Gastroesophageal sphincter (tissue), 4 donors: Measurements from ENCODE around the gene RERG. TPM values are rescaled to one million over a fixed set of nuclear protein-coding genes. Genes with fewer than 3 reads are reported as not detected.
A peak's percentile ranks its signal among the peaks of the same experiment; 100 is the strongest.

Experiments used
- ATAC-seq: fragments of 150-250 bp; one replicate; pipeline ENCODE4 v1.9.1; 2016; ENCODE audit warnings: mild to moderate bottlenecking, moderate library complexity
- H3K27ac ChIP-seq, 4 donors: fragments of 200-600 bp; sonication (generic) in 3 of 4; 1 replicate in 3 of 4; 2 replicates in 1 of 4; pipeline ENCODE4 v1.5.1; 2016 to 2019
- H3K27me3 ChIP-seq: fragments of 200-600 bp; sonication (generic); one replicate; pipeline ENCODE4 v1.5.1; 2019
- H3K36me3 ChIP-seq, 2 donors: fragments of 200-600 bp; sonication (generic); one replicate each; pipeline ENCODE4 v1.5.1; 2019; ENCODE audit warnings: control low read depth in 1 of 2
- H3K4me1 ChIP-seq, 3 donors: fragments of 200-600 bp; sonication (generic); 1 replicate in 2 of 3; 2 replicates in 1 of 3; pipeline ENCODE4 v1.5.1; 2016 to 2019; ENCODE audit warnings: control low read depth in 2 of 3
- H3K4me3 ChIP-seq, 2 donors: fragments of 200-600 bp; sonication (generic); one replicate each; pipeline ENCODE4 v1.5.1; 2019; ENCODE audit warnings: mild to moderate bottlenecking in 1 of 2, moderate library complexity in 1 of 2
- H3K9me3 ChIP-seq, 3 donors: fragments of 200-600 bp; sonication (generic); one replicate each; pipeline ENCODE4 v1.5.1; 2017 to 2019; ENCODE audit warnings: control low read depth in 2 of 3
- CTCF ChIP-seq, 4 experiments: fragments of 200-600 bp in 2 of 4; fragments of 450-650 bp in 2 of 4; sonication (generic) in 1 of 4; IDR thresholded peaks; one replicate each; pipeline ENCODE4 v1.5.1; 2017 to 2019; ENCODE audit warnings: antibody characterized with exemption in 4 of 4, mild to moderate bottlenecking in 2 of 4, moderate library complexity in 2 of 4
- EP300 ChIP-seq: sonication (generic); formaldehyde crosslinking; IDR thresholded peaks from one replicate; pipeline ENCODE4 v1.6.1; 2017; ENCODE audit warnings: antibody characterized with exemption, mild to moderate bottlenecking
- POLR2A ChIP-seq, 2 donors: fragments of 450-650 bp; IDR thresholded peaks; one replicate each; pipeline ENCODE4 v1.6.1; 2017; ENCODE audit warnings: antibody characterized with exemption in 2 of 2, mild to moderate bottlenecking in 2 of 2, moderate library complexity in 1 of 2
- POLR2AphosphoS5 ChIP-seq: sonication (generic); formaldehyde crosslinking; IDR thresholded peaks from one replicate; pipeline ENCODE4 v1.6.1; 2017; ENCODE audit warnings: antibody characterized with exemption
- WGBS, 2 donors: methylation state at CpG; one replicate each; pipeline ENCODE4 v1.1.5; 2018; ENCODE audit warnings: low coverage in 1 of 2; 5-methylcytosine and 5-hydroxymethylcytosine counted together
- total RNA-seq, 4 donors: library from RNA; depleted of rRNA; stranded (reverse); fragments of >200 nt; gene quantifications; one replicate each; pipeline ENCODE4 v1.1.0, GENCODE V29; 2016

Gene RERG
- total RNA-seq, 4 donors from 2014 or later: 13.6 to 32.0 (median 19.8) TPM

GRCh38 chr12:15116086-15116485 is 105.1 kb downstream of the RERG start:
- Histone ChIP-seq H3K4me1 (peaks cover 0 to 9% (median 0%) of the 10 kb centered on the region in 3 donors), H3K27me3 (no peaks in the 10 kb centered on the region), H3K4me3 (no peak overlapping the region), H3K9me3 (no peaks in the 10 kb centered on the region), H3K36me3 (no peaks in the 10 kb centered on the region), H3K27ac (no peak overlapping the region)
- WGBS, 2 donors: 4 to 37% methylated on average over 2 to 4 of the region's 4 CpGs
- peak; percentile 28 for ATAC-seq
- TF ChIP-seq CTCF (IDR thresholded peaks at IDR 0.05): no peak
- no peak for TF ChIP-seq POLR2A (IDR thresholded peaks at IDR 0.05)
- TF ChIP-seq POLR2AphosphoS5: no peak
- TF ChIP-seq EP300: no peak

- Histone ChIP-seq H3K4me1 (peaks cover 0 to 9% (median 0%) of the 10 kb centered on the region in 3 donors), H3K4me3 (no peak overlapping the region), H3K9me3 (no peaks in the 10 kb centered on the region), H3K27ac (no peak overlapping the region), H3K36me3 (no peaks in the 10 kb centered on the region), H3K27me3 (no peaks in the 10 kb centered on the region)
- ATAC-seq: no peak
- TF ChIP-seq CTCF (IDR thresholded peaks at IDR 0.05) (no peak), EP300 (no peak), POLR2AphosphoS5 (no peak), POLR2A (IDR thresholded peaks at IDR 0.05) (no peak)
- 94 to 97% methylated on average over 2 to 3 of the region's 3 CpGs for WGBS, 2 donors
These were observed 105.8 kb downstream of the RERG start for GRCh38 chr12:15115434-15115833.

GRCh38 chr12:15114501-15114900 is 106.7 kb downstream of the RERG start:
- ATAC-seq: no peak
- H3K4me3 ChIP-seq: no peak overlapping the region
- no peaks in the 10 kb centered on the region for H3K27me3 ChIP-seq
- no peak overlapping the region for H3K27ac ChIP-seq
- no peaks in the 10 kb centered on the region for H3K9me3 ChIP-seq
- H3K4me1 ChIP-seq: peaks cover 0 to 9% (median 0%) of the 10 kb centered on the region in 3 donors
- TF ChIP-seq CTCF (IDR thresholded peaks at IDR 0.05): no peak
- TF ChIP-seq POLR2AphosphoS5: no peak
- no peak for TF ChIP-seq EP300
- TF ChIP-seq POLR2A (IDR thresholded peaks at IDR 0.05): no peak
- H3K36me3 ChIP-seq: no peaks in the 10 kb centered on the region
- WGBS, 2 donors: 100% methylated on average over 4 of the region's 4 CpGs

GRCh38 chr12:15092826-15093225 is 128.4 kb downstream of the RERG start:
- WGBS, 2 donors: 24 to 40% methylated on average over 1 of the region's 1 CpG
- no peaks in the 10 kb centered on the region for H3K36me3 ChIP-seq
- no peak for ATAC-seq
- no peak overlapping the region for H3K4me3 ChIP-seq
- no peaks in the 10 kb centered on the region for H3K27me3 ChIP-seq
- H3K4me1 ChIP-seq: no peaks in the 10 kb centered on the region
- TF ChIP-seq POLR2AphosphoS5 (no peak), EP300 (no peak), POLR2A (IDR thresholded peaks at IDR 0.05) (no peak), CTCF (IDR thresholded peaks at IDR 0.05) (no peak)
- no peaks in the 10 kb centered on the region for H3K9me3 ChIP-seq
- no peak overlapping the region for H3K27ac ChIP-seq

- 0 to 38% methylated on average over 1 to 2 of the region's 2 CpGs for WGBS, 2 donors
- TF ChIP-seq CTCF (IDR thresholded peaks at IDR 0.05) (no peak), POLR2A (IDR thresholded peaks at IDR 0.05) (no peak), EP300 (no peak), POLR2AphosphoS5 (no peak)
- no peaks in the 10 kb centered on the region for H3K36me3 ChIP-seq
- H3K4me3 ChIP-seq: no peak overlapping the region
- no peaks in the 10 kb centered on the region for H3K4me1 ChIP-seq
- ATAC-seq: no peak
- no peaks in the 10 kb centered on the region for H3K27me3 ChIP-seq
- H3K9me3 ChIP-seq: no peaks in the 10 kb centered on the region
- no peak overlapping the region for H3K27ac ChIP-seq
These were observed 130.8 kb downstream of the RERG start for GRCh38 chr12:15090441-15090840.
